Embryonic facial prominence (tissue), 1 donor: ENCODE measurements around the gene TOR1AIP1.
"Not testable (repeated sequence)": the region's sequence is repeated elsewhere in the genome, so short reads cannot be mapped to it uniquely, and the experiment has no call there.

ENCODE experiments used
- DNase-seq: peaks from one replicate; pipeline ENCODE4 v3.0.0-alpha.2; 2016; ENCODE audit errors: extremely low spot score

The TOR1AIP1 gene

GRCh38 chr1:179937668-179938254 is 55.7 kb downstream of the TOR1AIP1 start:
- no peak for DNase-seq

GRCh38 chr1:179938752-179939151 is 56.7 kb downstream of the TOR1AIP1 start:
- DNase-seq: no peak

GRCh38 chr1:179939941-179940340 is 57.9 kb downstream of the TOR1AIP1 start:
- no peak for DNase-seq

- DNase-seq: no peak
Measured at GRCh38 chr1:179941454-179941853, 59.4 kb downstream of the TOR1AIP1 start.

- no peak for DNase-seq
Measured at GRCh38 chr1:179950651-179951050, 68.6 kb downstream of the TOR1AIP1 start.

- no peak for DNase-seq
Measured at GRCh38 chr1:179951383-179952144, 69.5 kb downstream of the TOR1AIP1 start.

GRCh38 chr1:179952186-179952585 is 70.1 kb downstream of the TOR1AIP1 start:
- no peak for DNase-seq

- DNase-seq: no peak
Measured at GRCh38 chr1:179953974-179954492, 71.9 kb downstream of the TOR1AIP1 start.

DNA sequence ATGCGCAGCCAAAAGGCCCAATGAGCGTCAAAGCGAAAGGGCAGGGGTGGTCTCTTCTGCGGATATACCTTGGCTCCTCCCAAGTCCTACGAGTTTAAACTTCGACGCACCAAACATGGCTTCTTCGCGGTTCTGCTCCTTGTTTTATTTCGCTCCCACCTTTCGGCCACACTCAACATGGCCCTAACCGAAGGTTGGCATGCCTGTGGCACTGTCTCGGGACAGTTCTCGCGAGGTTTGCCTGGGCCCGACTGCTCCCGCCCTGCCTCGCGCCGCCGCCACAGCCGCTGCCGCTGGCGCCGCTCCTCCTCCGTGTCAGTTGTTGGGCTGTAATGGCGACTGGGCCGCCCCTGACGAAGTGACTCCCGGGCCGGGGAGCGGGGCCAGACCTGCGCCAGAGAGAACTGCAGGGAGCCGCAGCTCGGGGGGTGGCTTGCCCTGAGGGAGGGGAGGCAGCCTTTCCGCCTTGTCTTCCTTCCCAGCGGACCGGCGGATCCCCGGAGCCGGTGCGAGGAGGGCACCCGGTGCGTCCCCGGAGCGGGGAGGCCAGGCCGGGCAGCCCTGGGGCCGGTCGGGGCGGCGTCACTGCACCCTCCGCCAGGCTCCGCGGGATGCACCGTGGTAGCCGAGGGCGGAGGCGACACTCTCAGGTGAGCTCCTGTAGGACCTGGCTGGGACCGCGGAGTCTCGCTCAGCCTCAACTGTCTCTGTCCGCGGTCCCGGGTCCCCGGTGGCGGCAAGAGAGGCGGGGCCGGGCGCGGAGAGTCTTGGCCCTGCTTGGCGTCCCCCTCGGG is 72.6 kb downstream of the TOR1AIP1 start, which contains the start of gene CEP350:
Gene CEP350, plus strand, starts transcription at position 318 of the 794 bp plus-strand sequence. CDS start 31,372 bp downstream, outside the sequence.
- DNase-seq: peak; percentile 96

GRCh38 chr1:179955287-179955680 is 73.2 kb downstream of the TOR1AIP1 start:
- no peak for DNase-seq

GRCh38 chr1:179955731-179956130 is 73.6 kb downstream of the TOR1AIP1 start:
- DNase-seq: no peak

DNA sequence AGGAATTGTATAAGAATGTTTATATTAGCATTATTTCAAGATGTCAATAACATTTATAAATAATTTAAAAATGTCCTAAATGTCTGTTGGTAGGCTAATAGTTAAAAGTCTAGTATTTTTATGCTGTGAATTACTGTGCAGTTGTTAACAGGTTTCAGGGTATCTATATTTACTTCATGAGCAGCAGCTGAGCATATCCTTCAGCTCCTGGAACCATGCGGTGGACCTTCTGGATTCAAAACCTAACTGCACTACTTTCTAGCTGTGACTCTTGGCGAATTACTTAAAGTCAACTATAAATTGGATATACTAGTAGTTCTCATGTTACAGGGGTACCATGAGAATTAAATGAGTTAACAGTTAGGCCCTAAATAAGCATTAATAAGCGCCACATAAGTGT is 76.3 kb downstream of the TOR1AIP1 start:
- no peak for DNase-seq

DNA sequence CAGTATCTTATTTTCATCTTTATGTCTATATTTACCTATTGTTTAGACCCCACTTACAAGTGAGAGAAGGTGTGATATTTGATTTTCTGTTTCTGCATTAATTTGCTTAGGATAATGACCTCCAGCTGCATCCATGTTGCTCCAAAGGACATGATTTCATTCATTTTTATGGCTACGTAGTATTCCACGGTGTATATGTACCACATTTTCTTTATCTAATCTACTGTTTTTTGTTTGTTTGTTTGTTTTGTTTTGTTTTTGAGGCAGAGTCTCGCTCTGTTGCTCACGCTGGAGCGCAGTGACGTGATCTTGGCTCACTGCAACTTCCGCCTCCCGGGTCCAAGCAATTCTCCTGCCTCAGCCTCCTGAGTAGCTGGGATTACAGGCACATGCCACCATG is 80.1 kb downstream of the TOR1AIP1 start:
- DNase-seq: not testable (repeated sequence)

GRCh38 chr1:179966551-179966950 is 84.5 kb downstream of the TOR1AIP1 start:
- DNase-seq: no peak

DNA sequence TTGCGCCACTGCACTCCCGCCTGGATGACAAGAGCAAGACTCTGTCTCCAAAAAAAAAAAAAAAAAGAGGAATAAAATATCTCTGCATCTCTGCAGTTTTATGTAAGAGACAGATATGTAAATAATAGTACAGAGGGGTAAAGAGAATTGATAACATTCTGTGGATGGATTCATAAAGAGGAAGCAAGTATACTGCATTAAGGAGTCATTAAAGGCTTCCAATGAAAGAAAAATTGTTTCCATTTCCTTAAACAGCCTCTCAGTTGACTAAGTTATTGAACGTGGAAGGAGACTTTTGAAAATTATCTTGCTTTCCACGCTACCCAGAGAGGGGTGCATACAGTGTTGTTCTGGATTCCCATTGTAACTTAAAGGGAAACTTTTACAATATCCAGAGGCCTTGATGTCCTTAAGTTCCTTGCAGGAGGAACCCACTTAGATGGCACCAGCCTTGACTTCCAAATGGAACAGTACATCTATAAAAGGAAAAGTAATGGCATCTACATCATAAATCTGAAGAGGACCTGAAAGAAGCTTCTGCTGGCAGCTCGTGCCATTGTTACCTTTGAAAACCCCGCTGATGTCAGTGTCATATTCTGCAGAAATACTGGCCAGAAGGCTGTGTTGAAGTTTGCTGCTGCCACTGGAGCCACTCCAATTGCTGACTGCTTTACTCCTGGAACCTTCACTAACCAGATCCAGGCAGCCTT is 86.4 kb downstream of the TOR1AIP1 start:
- DNase-seq: no peak

GRCh38 chr1:179968994-179969919 is 87.2 kb downstream of the TOR1AIP1 start:
- DNase-seq: no peak
